HG03439 (cell line): Measurements from ENCODE around the gene PPP1CC.
"Not testable (repeated sequence)": the region's sequence is repeated elsewhere in the genome, so short reads cannot be mapped to it uniquely, and the experiment has no call there.

ENCODE experiments used
- ATAC-seq: cut with Tn5 transposase; IDR thresholded peaks from one replicate; pipeline ENCODE4 v1.9.1; 2021; ENCODE audit warnings: mild to moderate bottlenecking, moderate library complexity; ENCODE audit not compliant: unreplicated experiment

The PPP1CC gene

GRCh38 chr12:110742718-110743570, at the start of gene PPP1CC:
TSS of gene PPP1CC (minus strand) at chr12:110742891. CDS start at chr12:110742707, 184 bp downstream.
- ATAC-seq = peak; percentile 73

- ATAC-seq = no peak
Observed at GRCh38 chr12:110791589-110791988, 48.9 kb upstream of the PPP1CC start.

- ATAC-seq = no peak
Observed at GRCh38 chr12:110790301-110790700, 47.6 kb upstream of the PPP1CC start.

GRCh38 chr12:110786012-110786411, 43.3 kb upstream of the PPP1CC start:
- ATAC-seq = no peak

GRCh38 chr12:110785240-110785639, 42.5 kb upstream of the PPP1CC start:
- ATAC-seq = no peak

- no peak for ATAC-seq
Observed at GRCh38 chr12:110782922-110783321, 40.2 kb upstream of the PPP1CC start.

GRCh38 chr12:110782094-110782493, 39.4 kb upstream of the PPP1CC start:
- no peak for ATAC-seq

- no peak for ATAC-seq
Observed at GRCh38 chr12:110780448-110780847, 37.8 kb upstream of the PPP1CC start.

GRCh38 chr12:110778833-110779577, 36.3 kb upstream of the PPP1CC start:
- ATAC-seq = no peak

GRCh38 chr12:110776410-110776809, 33.7 kb upstream of the PPP1CC start:
- ATAC-seq = peak; percentile 94

GRCh38 chr12:110775997-110776396, 33.3 kb upstream of the PPP1CC start:
- no peak for ATAC-seq

- no peak for ATAC-seq
Observed at GRCh38 chr12:110774824-110775223, 32.1 kb upstream of the PPP1CC start.

GRCh38 chr12:110768960-110769359, 26.3 kb upstream of the PPP1CC start:
- no peak for ATAC-seq

- no peak for ATAC-seq
Observed at GRCh38 chr12:110767863-110768262, 25.2 kb upstream of the PPP1CC start.

GRCh38 chr12:110766311-110767154, 23.8 kb upstream of the PPP1CC start:
- ATAC-seq = no peak

GRCh38 chr12:110765572-110765971, 22.9 kb upstream of the PPP1CC start:
- ATAC-seq = not testable (repeated sequence)

- ATAC-seq = no peak
Observed at GRCh38 chr12:110765111-110765510, 22.4 kb upstream of the PPP1CC start.

GRCh38 chr12:110763583-110763982, 20.9 kb upstream of the PPP1CC start:
- ATAC-seq = no peak

- ATAC-seq = no peak
Observed at GRCh38 chr12:110762891-110763290, 20.2 kb upstream of the PPP1CC start.

GRCh38 chr12:110760204-110760609, 17.5 kb upstream of the PPP1CC start:
- no peak for ATAC-seq

GRCh38 chr12:110758922-110759321, 16.2 kb upstream of the PPP1CC start:
- no peak for ATAC-seq
